HG03469 (cell line): ENCODE results near the gene PSMA6.

ENCODE experiments used
- ATAC-seq: cut with Tn5 transposase; IDR thresholded peaks from one replicate; pipeline ENCODE4 v1.9.1; 2021; ENCODE audit warnings: mild to moderate bottlenecking, moderate library complexity, moderate number of reproducible peaks; ENCODE audit not compliant: unreplicated experiment

The PSMA6 gene

DNA sequence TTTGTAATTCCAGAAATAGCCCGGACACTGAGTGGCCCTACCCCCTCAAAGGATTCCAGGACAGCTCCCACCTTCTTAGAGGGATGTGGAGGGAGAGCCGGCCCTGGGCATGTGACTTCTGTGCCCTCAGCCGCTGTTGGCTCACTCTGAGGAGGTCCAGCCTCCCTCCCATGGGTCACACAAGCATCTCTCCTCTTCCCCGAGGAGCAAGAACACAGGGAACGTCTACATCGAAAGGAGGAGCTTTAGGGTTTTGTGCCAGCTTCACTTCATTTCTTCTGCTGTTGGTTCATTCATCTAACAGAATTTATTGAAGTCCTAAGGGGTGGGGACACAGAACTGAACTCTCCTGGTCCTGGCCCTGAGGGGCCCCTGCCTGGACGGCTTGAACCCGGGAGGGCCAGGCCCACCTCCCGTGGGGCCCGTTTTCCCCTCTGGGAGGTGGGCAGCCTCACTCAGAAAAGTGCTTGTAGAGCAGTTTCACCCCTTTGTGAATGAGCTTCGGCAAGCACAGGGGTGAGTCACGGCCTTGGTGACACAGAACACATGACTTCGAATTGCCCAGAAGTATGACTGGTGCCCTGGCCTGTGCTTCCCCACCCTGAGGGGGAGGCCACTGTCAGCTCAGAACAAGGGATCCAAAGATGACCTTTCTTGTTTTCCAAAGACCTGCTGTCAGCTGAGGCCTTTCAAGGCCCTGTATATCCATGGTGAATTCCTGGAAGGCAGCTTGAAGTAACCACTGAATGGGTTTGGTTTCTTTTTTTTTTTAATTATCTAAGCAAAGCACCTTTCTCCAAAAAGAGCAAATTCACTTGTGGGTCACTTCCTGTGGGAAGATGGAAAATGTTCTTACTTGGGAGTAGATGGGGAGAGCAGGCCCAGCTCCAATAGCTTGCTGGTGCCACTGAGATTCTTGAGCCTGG is 73.2 kb downstream of the PSMA6 start:
- ATAC-seq = no peak

GRCh38 chr14:35366056-35366451 is 73.9 kb downstream of the PSMA6 start:
- ATAC-seq = no peak

DNA sequence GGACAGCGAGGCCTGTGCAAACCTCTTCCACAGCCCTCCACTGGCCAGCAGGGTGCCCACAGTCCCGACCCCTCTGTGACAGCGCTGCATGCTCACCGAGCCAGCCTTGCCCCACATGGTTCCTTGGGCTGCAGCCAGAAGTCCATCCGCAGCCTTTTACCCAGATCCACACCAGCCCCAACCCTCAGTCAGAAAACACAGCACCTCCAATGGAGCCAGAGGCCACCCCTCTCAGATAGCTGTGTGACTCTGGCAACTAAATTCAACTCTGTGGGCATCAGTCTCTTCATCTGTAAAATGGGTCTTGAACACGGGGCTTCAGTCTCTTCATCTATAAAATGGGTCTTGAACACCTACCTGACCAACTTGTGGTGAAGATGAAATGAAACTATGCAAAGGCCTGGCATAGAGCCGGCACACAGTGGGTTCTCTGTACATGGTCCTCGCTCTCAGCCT is 74.4 kb downstream of the PSMA6 start:
- no peak for ATAC-seq

- ATAC-seq = no peak
Observed at GRCh38 chr14:35367056-35367372, 74.8 kb downstream of the PSMA6 start.
